GM19328 (cell line): ENCODE data around the gene CTDSP1.

Experiments
- ATAC-seq: cut with Tn5 transposase; IDR thresholded peaks from one replicate; pipeline ENCODE4 v1.9.1; 2021; ENCODE audit warnings: mild to moderate bottlenecking, moderate library complexity; ENCODE audit not compliant: unreplicated experiment

Gene CTDSP1

DNA sequence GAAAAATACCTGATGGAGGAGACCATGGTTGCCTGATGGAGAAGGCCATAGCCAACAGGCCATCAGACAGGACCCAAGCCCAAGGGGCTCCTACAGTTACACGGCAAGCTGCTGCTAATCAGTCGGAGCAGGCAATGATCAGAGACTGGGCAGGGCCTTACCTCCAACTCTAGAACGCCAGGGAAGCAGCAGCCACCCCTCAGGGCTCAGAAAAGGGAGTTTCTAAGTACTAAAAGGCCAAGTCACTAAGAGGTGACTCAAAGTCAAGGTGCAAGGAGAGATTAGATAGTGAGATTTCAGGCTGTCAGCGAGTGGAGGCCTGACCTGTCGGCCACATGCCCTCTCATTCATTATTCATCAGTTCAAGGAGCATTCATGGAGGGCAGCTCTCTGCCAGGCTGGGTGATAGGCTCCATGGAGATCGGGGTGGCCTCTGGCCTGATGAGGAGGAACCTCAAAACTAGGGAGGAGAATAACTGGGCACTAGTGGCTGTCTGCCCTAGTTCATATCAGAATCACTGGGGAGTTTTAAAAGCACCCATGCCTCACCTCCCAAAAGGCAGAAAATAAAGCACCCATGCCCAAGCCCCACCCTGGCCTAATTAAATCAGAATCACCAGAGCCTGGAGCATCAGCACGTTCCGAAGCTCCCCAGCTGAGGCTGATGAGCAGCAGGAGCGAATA, 22.9 kb downstream of the CTDSP1 start:
- no peak for ATAC-seq

- no peak for ATAC-seq
Measured at GRCh38 chr2:218423584-218423983, 23.9 kb downstream of the CTDSP1 start.

DNA sequence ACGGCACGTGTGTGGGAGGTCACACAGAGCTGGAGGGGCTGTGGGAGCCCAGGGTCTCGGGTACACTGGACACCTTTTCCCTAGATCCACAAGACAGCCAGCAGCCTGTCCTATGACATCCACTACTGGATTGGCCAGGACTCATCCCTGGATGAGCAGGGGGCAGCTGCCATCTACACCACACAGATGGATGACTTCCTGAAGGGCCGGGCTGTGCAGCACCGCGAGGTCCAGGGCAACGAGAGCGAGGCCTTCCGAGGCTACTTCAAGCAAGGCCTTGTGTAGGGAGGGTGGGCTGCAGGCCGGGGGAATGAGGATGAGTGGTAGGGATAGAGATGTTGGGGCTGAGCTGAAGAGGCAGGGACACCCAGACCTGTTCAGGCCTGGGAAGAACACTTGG, 25.9 kb downstream of the CTDSP1 start:
- no peak for ATAC-seq

DNA sequence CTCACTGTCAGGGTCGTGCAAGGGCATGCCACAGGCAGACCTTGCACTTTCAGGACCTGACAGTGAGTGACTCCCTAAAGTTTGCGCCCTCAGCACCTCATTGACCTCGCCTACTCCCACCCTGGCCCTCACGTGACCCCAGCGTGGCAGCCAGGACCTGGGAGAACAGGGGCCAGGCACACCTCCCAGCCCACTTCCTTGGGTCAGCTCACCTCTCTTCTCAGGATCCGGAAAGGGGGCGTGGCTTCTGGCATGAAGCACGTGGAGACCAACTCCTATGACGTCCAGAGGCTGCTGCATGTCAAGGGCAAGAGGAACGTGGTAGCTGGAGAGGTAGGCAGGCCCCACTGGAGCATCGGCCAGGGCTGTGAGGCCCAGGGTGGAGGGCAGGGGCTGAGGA, 28.1 kb downstream of the CTDSP1 start:
- no peak for ATAC-seq

DNA sequence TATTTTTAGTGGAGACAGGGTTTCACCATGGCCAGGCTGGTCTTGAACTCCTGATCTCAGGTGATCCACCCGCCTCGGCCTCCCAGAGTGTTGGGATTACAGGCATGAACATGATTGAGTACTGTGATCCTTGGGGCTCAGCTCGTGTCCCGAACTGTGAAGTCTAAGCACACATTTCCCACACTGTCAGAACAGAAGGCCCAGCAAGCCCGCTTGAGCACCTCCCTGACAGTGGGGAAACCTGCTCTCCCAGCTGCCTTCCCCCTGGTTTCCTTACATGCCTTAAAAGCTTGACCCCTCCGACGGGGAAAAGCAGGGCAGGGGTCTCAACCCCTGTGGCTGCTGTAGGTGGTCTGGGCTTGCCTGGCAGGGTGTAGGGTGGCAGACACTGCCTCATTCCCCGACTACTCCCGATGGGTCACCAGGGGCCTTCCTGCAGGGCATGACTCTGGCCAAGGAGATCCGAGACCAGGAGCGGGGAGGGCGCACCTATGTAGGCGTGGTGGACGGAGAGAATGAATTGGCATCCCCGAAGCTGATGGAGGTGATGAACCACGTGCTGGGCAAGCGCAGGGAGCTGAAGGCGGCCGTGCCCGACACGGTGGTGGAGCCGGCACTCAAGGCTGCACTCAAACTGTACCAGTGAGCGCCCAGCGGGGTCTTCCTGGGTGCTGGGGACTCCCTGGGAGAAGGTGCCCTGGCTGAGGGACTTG, 29.3 kb downstream of the CTDSP1 start:
- ATAC-seq, result no peak

DNA sequence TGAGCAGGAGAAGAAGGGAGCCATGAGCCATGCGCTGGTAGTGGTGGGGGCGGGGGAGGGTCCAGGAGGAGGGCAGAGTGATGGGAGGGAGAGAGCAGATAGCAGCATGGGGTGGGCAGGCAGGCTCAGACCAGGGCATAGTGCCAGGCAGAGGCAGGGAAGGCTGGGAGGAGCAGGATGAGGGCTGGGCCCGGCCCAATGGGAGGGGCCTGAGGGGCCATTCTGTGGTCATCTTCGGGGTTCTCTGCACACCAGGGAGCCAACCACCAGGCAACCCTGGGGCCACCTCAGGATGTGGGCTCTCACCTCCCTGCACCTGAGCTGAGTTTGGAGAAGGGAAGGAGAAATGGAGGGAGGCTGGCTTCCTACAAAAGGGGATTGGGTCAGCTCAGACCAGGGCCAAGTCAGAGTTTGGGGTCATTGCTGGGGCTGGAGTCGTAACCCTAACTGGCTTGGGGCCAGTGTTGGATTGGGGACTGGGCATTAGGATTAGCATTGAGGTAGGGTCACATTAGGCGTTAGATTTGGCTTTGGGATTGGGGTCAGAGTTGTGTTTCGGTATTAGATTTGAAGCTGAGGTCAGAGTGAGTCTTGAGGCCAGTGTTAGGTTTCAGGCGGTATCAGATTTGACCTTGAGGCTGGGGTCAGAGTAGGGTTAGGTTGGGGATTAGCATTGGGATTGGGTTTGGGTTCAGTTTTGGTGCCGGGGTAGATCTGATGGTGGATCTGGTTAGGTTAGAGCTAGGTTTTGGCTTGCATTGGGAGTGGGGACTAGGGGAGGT, 30.4 kb downstream of the CTDSP1 start:
- no peak for ATAC-seq

DNA sequence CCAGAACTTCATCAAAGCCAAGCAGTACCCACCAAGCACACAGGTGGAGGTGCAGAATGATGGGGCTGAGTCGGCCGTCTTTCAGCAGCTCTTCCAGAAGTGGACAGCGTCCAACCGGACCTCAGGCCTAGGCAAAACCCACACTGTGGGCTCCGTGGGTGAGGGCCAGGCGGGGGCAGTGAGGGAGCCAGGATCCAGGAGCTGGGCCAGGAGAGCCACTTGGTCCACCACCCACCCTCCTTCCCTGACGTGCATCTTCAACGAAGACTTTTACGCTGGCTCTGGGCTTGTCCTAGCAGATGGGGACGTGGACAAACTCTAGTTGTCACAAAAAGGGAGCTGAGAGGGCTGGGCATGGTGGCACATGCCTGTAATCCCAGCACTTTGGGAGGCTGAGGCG, 31.1 kb downstream of the CTDSP1 start:
- no peak for ATAC-seq

- no peak for ATAC-seq
Measured at GRCh38 chr2:218431878-218432277, 32.2 kb downstream of the CTDSP1 start.

GRCh38 chr2:218432676-218433365, 33.2 kb downstream of the CTDSP1 start:
- ATAC-seq, result no peak

GRCh38 chr2:218434456-218434855, 34.8 kb downstream of the CTDSP1 start:
- no peak for ATAC-seq

DNA sequence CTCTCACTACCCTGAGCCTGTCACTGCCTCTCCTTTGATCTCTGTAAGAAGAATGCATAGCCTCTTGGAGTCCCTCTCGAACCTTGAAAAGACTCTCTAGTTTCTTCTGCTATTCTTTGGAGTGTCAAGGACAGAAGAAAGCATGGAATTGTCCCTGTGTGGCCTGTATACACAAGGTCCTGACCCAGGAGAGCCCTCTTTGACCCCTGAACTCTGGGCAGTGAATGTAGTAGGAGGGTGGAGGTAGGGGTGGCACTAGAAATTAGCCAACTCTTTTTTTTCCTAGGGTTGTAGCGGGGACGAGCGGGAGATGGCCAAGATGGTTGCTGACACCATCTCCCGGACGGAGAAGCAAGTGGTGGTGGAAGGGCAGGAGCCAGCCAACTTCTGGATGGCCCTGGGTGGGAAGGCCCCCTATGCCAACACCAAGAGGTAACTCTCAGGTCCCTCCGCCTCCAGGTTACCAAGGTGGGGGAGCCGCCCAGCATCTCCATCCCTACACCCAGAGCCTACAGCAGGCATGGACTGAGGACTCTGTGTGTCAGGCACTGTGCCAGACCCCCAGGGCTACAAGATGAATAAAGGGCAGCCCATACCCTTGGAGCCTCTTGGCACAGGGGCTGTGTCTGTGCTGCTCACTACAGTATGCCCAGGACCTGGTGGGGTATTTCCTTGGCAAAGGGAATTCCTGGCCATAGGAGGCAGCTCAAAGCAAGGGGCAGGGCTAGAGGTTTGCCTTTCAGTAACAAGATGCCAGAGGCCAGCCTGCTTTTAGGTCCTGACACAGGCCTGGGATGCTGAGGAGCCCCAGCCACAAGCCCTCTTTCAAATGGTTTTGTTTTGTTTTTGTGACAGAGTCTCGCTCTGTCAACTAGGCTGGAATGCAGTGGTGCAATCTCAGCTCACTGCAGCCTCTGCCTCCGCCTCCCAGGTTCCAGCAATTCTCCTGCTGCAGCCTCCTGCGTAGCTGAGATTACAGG, 35.6 kb downstream of the CTDSP1 start:
- no peak for ATAC-seq

- no peak for ATAC-seq
Measured at GRCh38 chr2:218436992-218437391, 37.3 kb downstream of the CTDSP1 start.

DNA sequence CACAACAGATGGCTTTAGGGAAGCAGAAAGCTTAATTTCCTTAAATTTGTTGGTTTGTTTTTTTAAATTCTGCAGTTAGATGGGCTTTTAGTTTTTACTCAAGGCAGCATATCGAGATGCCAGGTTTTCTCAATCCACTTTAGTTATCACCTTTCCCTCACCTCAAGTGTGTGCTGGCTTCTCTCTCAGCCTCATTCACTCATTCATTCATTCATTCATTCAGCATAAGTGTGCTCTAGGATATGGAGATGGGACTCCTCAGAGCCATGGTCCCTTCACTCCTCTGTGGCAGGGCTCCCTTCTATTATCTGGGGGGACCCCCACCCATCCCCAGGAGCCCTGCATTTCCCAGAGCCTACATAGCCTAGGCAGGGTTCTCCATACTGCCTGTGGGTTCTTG, 38.3 kb downstream of the CTDSP1 start:
- no peak for ATAC-seq

- ATAC-seq, result no peak
Measured at GRCh38 chr2:218438596-218438995, 38.9 kb downstream of the CTDSP1 start.

- no peak for ATAC-seq
Measured at GRCh38 chr2:218444692-218445357, 45.2 kb downstream of the CTDSP1 start.

GRCh38 chr2:218445602-218446001, 45.9 kb downstream of the CTDSP1 start:
- no peak for ATAC-seq

DNA sequence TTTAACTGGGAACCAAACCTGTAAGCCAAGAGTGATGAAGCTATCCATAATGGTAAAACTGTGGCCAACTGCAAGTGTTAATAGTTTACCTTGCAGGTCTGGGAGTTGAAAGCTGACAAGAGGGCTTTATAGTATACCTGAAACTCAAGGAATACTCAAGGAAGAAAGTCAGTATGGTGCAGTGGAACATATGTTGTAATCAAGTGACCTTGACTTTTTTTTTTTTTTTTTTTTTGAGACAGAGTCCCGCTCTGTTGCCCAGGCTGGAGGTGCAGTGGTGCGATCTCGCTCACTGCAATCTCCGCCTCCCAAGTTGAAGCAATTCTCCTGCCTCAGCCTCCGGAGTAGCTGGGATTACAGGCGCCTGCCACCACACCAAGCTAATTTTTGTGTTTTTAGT, 46.9 kb downstream of the CTDSP1 start:
- no peak for ATAC-seq

DNA sequence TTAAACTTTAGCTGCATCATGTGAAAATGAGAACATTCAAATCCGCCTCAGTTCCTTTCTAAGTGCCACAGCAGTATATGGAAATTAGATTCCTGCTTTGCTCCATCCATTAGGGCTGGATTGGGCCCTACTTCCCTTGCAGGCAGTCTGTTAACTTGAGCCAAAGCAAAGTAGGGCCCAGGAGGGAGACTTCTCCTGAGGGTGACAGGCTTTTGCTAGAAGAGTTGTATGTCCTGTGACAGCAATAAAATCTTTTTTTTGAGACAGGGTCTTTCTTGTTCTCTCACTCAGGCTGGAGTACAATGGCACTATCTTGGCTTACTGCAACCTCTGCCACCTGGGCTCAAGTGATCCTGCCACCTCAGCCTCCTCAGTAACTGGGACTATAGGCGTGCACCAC, 47.4 kb downstream of the CTDSP1 start:
- ATAC-seq, result no peak

DNA sequence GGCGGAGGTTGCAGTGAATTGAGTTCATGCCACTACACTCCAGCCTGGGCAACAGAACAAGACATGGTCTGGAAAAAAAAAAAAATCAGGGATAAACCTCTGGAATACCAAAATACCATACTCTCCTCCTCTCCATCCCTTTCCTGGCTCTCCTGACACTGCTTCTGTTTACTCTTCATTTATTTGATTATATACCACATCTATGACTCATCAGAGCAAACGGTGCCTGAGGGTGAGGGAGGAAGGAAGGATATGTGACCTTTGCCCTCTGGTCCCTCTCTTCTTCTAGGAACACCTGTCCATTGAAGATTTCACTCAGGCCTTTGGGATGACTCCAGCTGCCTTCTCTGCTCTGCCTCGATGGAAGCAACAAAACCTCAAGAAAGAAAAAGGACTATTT, 49.3 kb downstream of the CTDSP1 start:
- ATAC-seq, result no peak

DNA sequence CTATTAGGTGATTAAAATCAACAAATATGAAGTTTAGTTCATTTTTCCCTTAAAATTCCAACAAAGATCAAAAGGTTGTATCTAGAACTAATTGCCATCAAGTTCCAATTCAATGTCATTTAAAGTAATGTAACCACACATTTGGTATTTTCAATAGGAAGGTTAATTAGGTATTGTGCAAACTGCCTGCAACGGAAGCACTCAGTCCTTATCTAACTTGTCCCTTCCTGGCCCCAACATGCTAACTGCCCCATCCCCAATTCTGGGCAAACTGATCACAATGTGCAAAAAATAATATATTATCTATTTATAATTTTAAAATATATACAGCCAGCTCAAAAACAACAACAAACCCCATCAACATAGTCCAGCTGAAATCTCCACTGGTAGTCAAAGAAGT, 52.4 kb downstream of the CTDSP1 start:
- no peak for ATAC-seq
